Measurements from ENCODE around the gene MCM3.

Gene MCM3

DNA sequence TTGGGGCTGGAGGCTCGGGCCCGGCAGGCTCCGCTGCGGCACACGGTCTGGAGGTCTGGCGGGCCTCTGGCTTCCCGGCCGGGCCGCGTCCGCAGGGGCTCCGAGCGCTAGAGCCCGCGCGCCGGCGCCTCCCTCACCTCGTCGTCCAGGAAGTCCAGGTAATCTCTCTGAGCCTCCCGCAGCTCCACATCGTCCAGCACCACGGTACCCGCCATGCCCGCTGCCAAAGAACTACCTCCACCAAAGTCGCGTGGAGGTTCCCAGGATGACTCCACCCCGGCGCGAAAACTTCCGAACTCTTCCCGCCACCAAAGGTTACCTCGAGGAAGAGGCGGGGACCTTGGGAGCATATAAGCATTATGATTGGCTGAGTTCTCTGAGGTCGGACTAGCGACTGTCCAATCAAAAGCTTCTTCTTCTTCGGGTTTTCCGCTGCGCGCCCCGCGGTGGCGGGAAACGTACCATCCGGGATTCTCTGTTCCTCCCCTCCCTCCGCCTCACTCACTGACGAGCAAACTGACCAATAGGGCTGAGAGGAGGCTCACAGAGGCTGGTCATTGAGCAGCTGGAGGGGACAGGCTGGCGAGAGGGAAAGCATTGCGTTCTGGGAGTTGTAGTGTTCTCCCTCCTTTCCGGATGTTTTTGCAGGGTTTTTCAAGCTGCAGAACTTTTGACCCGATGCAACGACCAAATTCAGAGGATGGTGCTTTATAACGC, at the start of gene MCM3:
MCM3 (minus strand) TSS at position 283 of the 717 bp plus-strand sequence; CDS start at position 215, 68 bp downstream.
- TF ChIP-seq CREB1 (IDR thresholded peaks at IDR 0.05; ENCODE audit: low read depth): 0 out of 2 replicates have a peak, but pooled peaks have one; percentile 31
- TF ChIP-seq, protein P1, sequence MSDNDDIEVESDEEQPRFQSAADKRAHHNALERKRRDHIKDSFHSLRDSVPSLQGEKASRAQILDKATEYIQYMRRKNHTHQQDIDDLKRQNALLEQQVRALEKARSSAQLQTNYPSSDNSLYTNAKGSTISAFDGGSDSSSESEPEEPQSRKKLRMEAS (IDR thresholded peaks at IDR 0.05): peak; percentile 88
- TF ChIP-seq YY1 (IDR thresholded peaks at IDR 0.05; ENCODE audit: low read depth): 0 out of 2 replicates have a peak, but pooled peaks have one; percentile 12
- no peak; the same call in 1 of the 2 replicates for TF ChIP-seq EP300 (IDR thresholded peaks at IDR 0.05; ENCODE audit: borderline replicate concordance)
- TF ChIP-seq TCF12 (IDR thresholded peaks at IDR 0.05; ENCODE audit: low read depth): 0 out of 2 replicates have a peak, but pooled peaks have one; percentile 9
- no peak for TF ChIP-seq NFIC (IDR thresholded peaks at IDR 0.05)

DNA sequence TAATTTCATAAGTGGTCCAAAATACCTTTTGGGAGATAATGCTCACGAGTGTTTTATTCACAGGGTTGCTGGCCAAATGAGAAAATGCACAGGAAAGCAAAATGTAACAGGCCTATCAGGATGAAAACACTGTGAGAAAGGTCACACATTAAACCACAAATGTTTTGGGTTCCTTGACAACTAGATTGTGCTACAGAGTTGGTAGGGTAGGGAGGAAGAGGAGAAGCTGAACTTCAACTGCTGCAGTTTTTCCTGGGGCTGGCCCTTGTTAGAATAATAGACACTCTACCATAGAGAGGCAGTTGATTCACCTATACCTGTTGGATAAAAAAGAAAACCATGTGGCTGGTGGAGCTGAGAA, 49.3 kb upstream of the MCM3 start:
- TF ChIP-seq YY1 (IDR thresholded peaks at IDR 0.05; ENCODE audit: low read depth): no peak
- no peak for TF ChIP-seq CREB1 (IDR thresholded peaks at IDR 0.05; ENCODE audit: low read depth)
- no peak for TF ChIP-seq ZBTB7A (IDR thresholded peaks at IDR 0.05; ENCODE audit: low read depth)
- TF ChIP-seq, protein P1 (IDR thresholded peaks at IDR 0.05): no peak
- TF ChIP-seq CEBPB (IDR thresholded peaks at IDR 0.05): no peak
- no peak for TF ChIP-seq REST (IDR thresholded peaks at IDR 0.05; ENCODE audit: low read depth)
- TF ChIP-seq FOXM1 (IDR thresholded peaks at IDR 0.05; ENCODE audit: borderline replicate concordance, low read depth): no peak
- TF ChIP-seq TEAD4 (IDR thresholded peaks at IDR 0.05): no peak
- TF ChIP-seq EP300 (IDR thresholded peaks at IDR 0.05; ENCODE audit: borderline replicate concordance): no peak
- no peak for TF ChIP-seq RAD21 (IDR thresholded peaks at IDR 0.05; ENCODE audit: low read depth)
- TF ChIP-seq TAF1 (IDR thresholded peaks at IDR 0.05; ENCODE audit: low read depth): no peak
- no peak for TF ChIP-seq NFIC (IDR thresholded peaks at IDR 0.05)
- TF ChIP-seq TCF12 (IDR thresholded peaks at IDR 0.05; ENCODE audit: low read depth): no peak

- TF ChIP-seq, protein P1 (IDR thresholded peaks at IDR 0.05): no peak
- TF ChIP-seq NFIC (IDR thresholded peaks at IDR 0.05): 0 out of 2 replicates have a peak, but pooled peaks have one; percentile 29
Measured at GRCh38 chr6:52331793-52332457, 47.4 kb upstream of the MCM3 start.

DNA sequence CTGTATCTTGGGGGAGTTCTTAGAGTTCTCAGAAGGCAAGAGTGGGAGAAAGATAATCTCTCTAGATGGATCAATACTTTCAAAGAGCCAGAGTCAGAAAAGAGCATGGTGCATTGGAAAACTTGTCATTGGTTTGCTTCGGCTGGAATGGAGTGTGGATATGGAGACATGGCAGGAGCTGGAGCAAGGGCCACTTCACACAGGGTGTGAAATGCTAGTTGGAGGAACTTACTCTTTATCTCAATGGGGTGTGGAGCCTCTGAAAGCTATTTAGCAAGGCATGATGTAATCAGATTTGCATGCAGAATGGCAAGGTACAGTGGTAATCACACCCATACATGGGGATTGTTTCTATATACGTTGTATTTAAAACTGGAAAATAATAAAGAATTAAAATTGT, 45.9 kb upstream of the MCM3 start:
- TF ChIP-seq, protein P1 (IDR thresholded peaks at IDR 0.05): no peak
- TF ChIP-seq RAD21 (IDR thresholded peaks at IDR 0.05; ENCODE audit: low read depth) (no peak), NFIC (IDR thresholded peaks at IDR 0.05) (no peak), FOXM1 (IDR thresholded peaks at IDR 0.05; ENCODE audit: borderline replicate concordance, low read depth) (no peak), YY1 (IDR thresholded peaks at IDR 0.05; ENCODE audit: low read depth) (no peak), EP300 (IDR thresholded peaks at IDR 0.05; ENCODE audit: borderline replicate concordance) (no peak), TAF1 (IDR thresholded peaks at IDR 0.05; ENCODE audit: low read depth) (no peak), TEAD4 (IDR thresholded peaks at IDR 0.05) (no peak)
- TF ChIP-seq, protein P2, sequence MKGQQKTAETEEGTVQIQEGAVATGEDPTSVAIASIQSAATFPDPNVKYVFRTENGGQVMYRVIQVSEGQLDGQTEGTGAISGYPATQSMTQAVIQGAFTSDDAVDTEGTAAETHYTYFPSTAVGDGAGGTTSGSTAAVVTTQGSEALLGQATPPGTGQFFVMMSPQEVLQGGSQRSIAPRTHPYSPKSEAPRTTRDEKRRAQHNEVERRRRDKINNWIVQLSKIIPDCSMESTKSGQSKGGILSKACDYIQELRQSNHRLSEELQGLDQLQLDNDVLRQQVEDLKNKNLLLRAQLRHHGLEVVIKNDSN (IDR thresholded peaks at IDR 0.05): no peak

DNA sequence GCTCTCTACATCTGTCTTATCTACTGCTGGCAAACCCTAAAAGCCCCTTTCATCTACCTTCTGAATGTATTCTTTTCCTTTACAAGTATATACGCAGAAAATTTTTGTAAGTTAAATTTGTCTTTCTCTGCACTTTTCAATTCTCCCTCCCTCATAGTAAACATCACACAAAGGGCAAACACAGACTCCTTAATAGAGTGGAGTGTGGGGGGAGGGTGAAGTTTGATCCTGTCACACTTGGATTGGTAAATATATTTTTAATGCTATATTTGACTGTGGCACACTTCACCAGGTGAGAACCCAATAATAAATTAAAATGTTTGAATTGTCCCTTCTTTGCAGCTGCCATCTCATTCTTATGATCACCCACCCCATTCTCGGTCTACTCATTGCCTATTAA, 44.2 kb upstream of the MCM3 start:
- TF ChIP-seq YY1 (IDR thresholded peaks at IDR 0.05; ENCODE audit: low read depth) (no peak), TCF12 (IDR thresholded peaks at IDR 0.05; ENCODE audit: low read depth) (no peak), CREB1 (IDR thresholded peaks at IDR 0.05; ENCODE audit: low read depth) (no peak), RAD21 (IDR thresholded peaks at IDR 0.05; ENCODE audit: low read depth) (no peak), NFIC (IDR thresholded peaks at IDR 0.05) (no peak), FOXM1 (IDR thresholded peaks at IDR 0.05; ENCODE audit: borderline replicate concordance, low read depth) (no peak), TAF1 (IDR thresholded peaks at IDR 0.05; ENCODE audit: low read depth) (no peak), REST (IDR thresholded peaks at IDR 0.05; ENCODE audit: low read depth) (no peak), CEBPB (IDR thresholded peaks at IDR 0.05) (no peak), TEAD4 (IDR thresholded peaks at IDR 0.05) (no peak), ZBTB7A (IDR thresholded peaks at IDR 0.05; ENCODE audit: low read depth) (no peak), EGR1 (IDR thresholded peaks at IDR 0.05) (no peak)
- TF ChIP-seq, protein P1 (IDR thresholded peaks at IDR 0.05): no peak
- TF ChIP-seq, protein P2 (IDR thresholded peaks at IDR 0.05): no peak

Measured in Ishikawa (cell line).